ENCODE measurements around the gene ZNF500. TPM values are rescaled to one million over a fixed set of nuclear protein-coding genes. Genes with fewer than 3 reads are reported as not detected.

The ZNF500 gene
- total and polyA plus RNA-seq, 10 of the 15 experiments (the other 5 are each of a cell fraction or from before 2014, with no cell fraction given) = 0.99 to 13.1 (median 5.5) TPM

- Histone ChIP-seq H3K27me3 (replicated peaks in 1 of 2; ENCODE audit: control insufficient read depth in 2 of 2, insufficient read depth in 2 of 2, low read length in 1 of 2) (no peaks in the 10 kb centered on the region), H3K4me3 (no peak within 1 kb of the TSS), H3K9ac (ENCODE audit: control insufficient read depth, insufficient read depth, low read length) (no peak within 1 kb of the TSS), H3K4me2 (ENCODE audit: control insufficient read depth, insufficient read depth) (no peak within 1 kb of the TSS), H3K79me2 (ENCODE audit: control insufficient read depth, insufficient read depth, low read length) (no peaks in the 10 kb centered on the region), H2AFZ (ENCODE audit: control insufficient read depth, low read depth, low read length) (no peak within 1 kb of the TSS), H3K36me3 (ENCODE audit: control insufficient read depth in 2 of 2, insufficient read depth in 2 of 2, low read length in 1 of 2) (no peaks in the 10 kb centered on the region), H3K27ac (ENCODE audit: control insufficient read depth, insufficient read depth) (no peak within 1 kb of the TSS), H3K4me1 (ENCODE audit: control insufficient read depth, insufficient read depth, low read length) (peaks cover 4% of the 10 kb centered on the region; the same call in 1 of the 2 replicates), H4K20me1 (ENCODE audit: control insufficient read depth, insufficient read depth) (no peaks in the 10 kb centered on the region), H3K9me3 (replicated peaks; ENCODE audit: control insufficient read depth, insufficient read depth, low read length) (no peaks in the 10 kb centered on the region)
- ChIA-PET CTCF (interaction anchor here (1.0 kb wide), 1 partner anchor 137 kb away, joined by 3 read pairs; no protein-coding TSS in a partner anchor), SMC1A (ENCODE audit: uncharacterized antibody, unreplicated experiment) (no interaction called here), POLR2A (interaction anchor here (0.5 kb wide), 1 partner anchor 14 kb away, joined by 3 read pairs; no protein-coding TSS in a partner anchor), RAD21 (ENCODE audit: unreplicated experiment) (no interaction called here)
- ATAC-seq (no peak), DNase-seq (ENCODE audit: low read depth, low spot score) (no peak), FAIRE-seq (no peak)
- WGBS (ENCODE audit: insufficient coverage, insufficient replicate concordance, low lambda C conversion rate, missing lambda C conversion rate) = 49% methylated on average over 11 of the region's 14 CpGs
- no TSS peak for BruUV-seq (replicated peaks)
- intact Hi-C loops (cut with micrococcal nuclease; ENCODE audit: unreplicated experiment) (no loop called here), in situ Hi-C loops (cut with MboI) (no loop called here)
- TF ChIP-seq RBBP5 (conservative IDR thresholded peaks at IDR 0.05) (no peak), BHLHE40 (IDR thresholded peaks at IDR 0.05; ENCODE audit: borderline replicate concordance in 1 of 2, low read depth in 2 of 2, low read length in 1 of 2) (no peak), SPI1 (IDR thresholded peaks at IDR 0.05; ENCODE audit: borderline replicate concordance, insufficient read depth, low read depth, low read length) (no peak), STAT1 (conservative IDR thresholded peaks at IDR 0.05) (no peak), PRDM15 (CRISPR knock-in tag; IDR thresholded peaks at IDR 0.05) (no peak), MTA3 (IDR thresholded peaks at IDR 0.05; ENCODE audit: borderline replicate concordance, low read length) (no peak), IRF4 (IDR thresholded peaks at IDR 0.05; ENCODE audit: low read depth, low read length) (no peak), NFIC (IDR thresholded peaks at IDR 0.05; ENCODE audit: low read depth, low read length) (no peak), IRF3 (IDR thresholded peaks at IDR 0.05) (no peak), LARP7 (IDR thresholded peaks at IDR 0.05) (no peak), BCL11A (IDR thresholded peaks at IDR 0.05; ENCODE audit: low read depth, low read length) (no peak), NRF1 (conservative IDR thresholded peaks at IDR 0.05; ENCODE audit: low read depth, low read length) (no peak), RAD21 (IDR thresholded peaks at IDR 0.05; ENCODE audit: insufficient read depth, low read depth, low read length) (no peak), CHD1 (IDR thresholded peaks at IDR 0.05; ENCODE audit: low read depth, low read length) (no peak), MLLT1 (IDR thresholded peaks at IDR 0.05) (no peak)
Observed at GRCh38 chr16:4795181-4795827, 28.3 kb upstream of the ZNF500 start, which contains the start of gene SMIM22. Gene SMIM22, plus strand, starts transcription at chr16:4795369. Its CDS starts 366 bp downstream, at chr16:4795735.
